ENCODE results near the gene CD74.

The CD74 gene

GRCh38 chr5:150447188-150447587 is 34.5 kb upstream of the CD74 start:
- TF ChIP-seq CTCF (IDR thresholded peaks at IDR 0.05; ENCODE audit: borderline replicate concordance, insufficient read depth, low read depth, low read length), result no peak
- no peak overlapping the region for H3K4me3 ChIP-seq (ENCODE audit: low read depth, low read length)

GRCh38 chr5:150446583-150446982 is 33.9 kb upstream of the CD74 start:
- no peak overlapping the region for H3K4me3 ChIP-seq (ENCODE audit: low read depth, low read length)
- TF ChIP-seq CTCF (IDR thresholded peaks at IDR 0.05; ENCODE audit: borderline replicate concordance, insufficient read depth, low read depth, low read length), result no peak

GRCh38 chr5:150446088-150446487 is 33.4 kb upstream of the CD74 start:
- TF ChIP-seq CTCF (IDR thresholded peaks at IDR 0.05; ENCODE audit: borderline replicate concordance, insufficient read depth, low read depth, low read length), result no peak
- H3K4me3 ChIP-seq (ENCODE audit: low read depth, low read length), result no peak overlapping the region

GRCh38 chr5:150444770-150445169 is 32.1 kb upstream of the CD74 start:
- H3K4me3 ChIP-seq (ENCODE audit: low read depth, low read length), result no peak overlapping the region
- no peak for TF ChIP-seq CTCF (IDR thresholded peaks at IDR 0.05; ENCODE audit: borderline replicate concordance, insufficient read depth, low read depth, low read length)

GRCh38 chr5:150443242-150444075 is 30.7 kb upstream of the CD74 start:
- no peak overlapping the region for H3K4me3 ChIP-seq (ENCODE audit: low read depth, low read length)
- TF ChIP-seq CTCF (IDR thresholded peaks at IDR 0.05; ENCODE audit: borderline replicate concordance, insufficient read depth, low read depth, low read length), result no peak

GRCh38 chr5:150442699-150443080 is 30.0 kb upstream of the CD74 start:
- H3K4me3 ChIP-seq (ENCODE audit: low read depth, low read length), result no peak overlapping the region
- TF ChIP-seq CTCF (IDR thresholded peaks at IDR 0.05; ENCODE audit: borderline replicate concordance, insufficient read depth, low read depth, low read length), result no peak

Data from GM12875 (cell line).